NCI-H446 treated with DMSO at 0.1 percent for 48 hours (cell line): ENCODE measurements around the gene CST3.
"Not testable (repeated sequence)": the region's sequence is repeated elsewhere in the genome, so short reads cannot be mapped to it uniquely, and the experiment has no call there.

Experiments used
- DNase-seq: peaks from one replicate; lab custom pipeline; 2025; lab: John Stamatoyannopoulos, UW

Gene CST3

DNA sequence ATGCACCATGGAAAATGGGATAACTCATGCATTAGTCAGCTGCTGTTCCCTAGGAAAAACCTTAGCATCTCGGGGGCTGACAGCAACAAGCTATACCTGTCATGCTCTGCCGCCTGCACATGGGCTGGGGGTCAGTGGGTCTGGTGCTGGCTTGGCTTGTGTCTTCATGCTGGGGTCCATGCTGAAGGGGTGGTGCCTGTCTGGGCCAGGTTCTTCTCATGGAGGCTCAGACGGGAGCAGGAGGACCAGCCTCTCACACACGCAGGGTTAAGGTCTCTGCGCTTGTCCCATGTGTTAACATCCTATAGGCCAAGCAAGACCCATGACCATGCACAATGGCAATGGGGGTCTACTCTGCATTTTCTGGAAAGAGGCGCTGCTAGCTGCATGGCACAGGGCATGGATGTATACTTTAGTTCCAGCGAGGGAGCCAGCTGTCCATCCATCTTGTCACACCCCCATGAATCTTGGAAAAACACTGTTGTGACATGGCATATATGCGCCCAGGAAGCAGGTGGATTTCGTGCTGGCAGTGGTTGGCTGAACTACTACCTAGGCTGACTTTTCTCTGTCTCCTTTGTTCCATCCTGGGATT, 24.6 kb upstream of the CST3 start:
- no peak for DNase-seq

DNA sequence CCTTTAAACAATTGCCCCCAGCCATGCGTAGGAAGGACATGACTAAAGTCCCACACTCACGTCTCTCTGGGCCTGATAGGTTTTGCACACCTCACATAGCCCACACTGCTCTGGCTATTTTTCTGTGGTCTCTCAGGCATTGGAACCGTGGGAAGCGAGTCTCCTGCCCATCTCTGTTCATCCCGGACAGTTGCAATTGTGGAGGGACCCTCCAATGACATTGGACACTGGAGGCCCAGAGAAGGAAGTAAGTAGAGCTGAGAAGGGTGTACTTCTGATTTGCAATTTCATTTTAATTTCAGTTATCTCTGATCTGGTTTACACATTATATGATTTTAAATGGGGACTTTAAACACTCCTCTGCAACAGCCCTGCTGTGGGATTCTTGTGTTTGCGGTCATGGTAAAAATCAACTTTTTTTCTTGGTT, 23.3 kb upstream of the CST3 start:
- no peak for DNase-seq

DNA sequence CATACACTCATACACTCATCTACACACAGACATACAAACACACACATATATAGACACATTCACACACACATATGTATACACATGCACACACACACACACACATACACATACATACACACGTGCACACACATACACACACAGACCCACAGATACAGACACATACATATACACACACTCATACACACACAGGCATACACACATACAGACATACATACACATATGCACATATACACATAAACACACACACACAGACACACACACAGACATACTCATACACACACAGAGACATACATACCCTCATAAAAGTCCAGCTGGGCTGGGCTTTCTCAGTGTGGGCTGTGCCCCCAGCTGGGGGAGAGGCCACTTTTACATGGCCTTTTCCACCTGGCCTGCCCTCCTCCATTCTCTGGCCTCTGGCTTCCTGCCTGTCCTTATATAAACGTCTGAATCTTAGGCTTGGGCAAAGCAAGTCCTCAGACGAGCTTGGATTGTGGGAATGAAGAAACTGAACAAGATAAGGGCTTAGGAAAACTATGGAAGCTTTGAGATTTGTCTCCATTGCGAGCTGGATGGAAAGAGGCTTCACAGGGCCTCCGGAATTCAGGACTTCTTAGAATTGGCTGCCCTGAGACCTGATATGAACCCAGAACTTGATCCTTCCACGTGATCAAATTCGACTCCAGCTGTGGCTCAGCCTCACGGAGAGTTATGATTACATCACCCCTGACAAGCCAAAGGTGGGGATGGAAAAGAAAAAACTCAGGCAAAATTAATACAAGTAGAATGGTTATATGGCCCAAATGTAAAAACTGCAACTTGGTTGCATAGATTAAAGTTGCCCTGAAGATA, 22.5 kb upstream of the CST3 start:
- DNase-seq, result no peak

DNA sequence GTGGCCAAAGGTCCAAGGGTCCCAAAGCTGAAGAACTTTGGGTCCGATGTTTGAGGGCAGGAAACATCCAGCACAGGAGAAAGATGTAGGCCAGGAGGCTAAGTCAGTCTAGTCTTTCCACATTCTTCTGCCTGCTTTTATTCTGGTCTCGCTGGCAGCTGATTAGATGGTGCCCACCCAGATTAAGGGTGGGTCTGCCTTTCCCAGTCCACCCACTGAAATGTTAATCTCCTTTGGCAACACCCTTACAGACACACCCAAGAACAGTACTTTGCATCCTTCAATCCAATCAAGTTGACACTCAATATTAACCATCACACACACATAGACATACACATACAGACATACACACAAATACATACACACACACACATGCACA, 21.8 kb upstream of the CST3 start:
- not testable (repeated sequence) for DNase-seq

DNA sequence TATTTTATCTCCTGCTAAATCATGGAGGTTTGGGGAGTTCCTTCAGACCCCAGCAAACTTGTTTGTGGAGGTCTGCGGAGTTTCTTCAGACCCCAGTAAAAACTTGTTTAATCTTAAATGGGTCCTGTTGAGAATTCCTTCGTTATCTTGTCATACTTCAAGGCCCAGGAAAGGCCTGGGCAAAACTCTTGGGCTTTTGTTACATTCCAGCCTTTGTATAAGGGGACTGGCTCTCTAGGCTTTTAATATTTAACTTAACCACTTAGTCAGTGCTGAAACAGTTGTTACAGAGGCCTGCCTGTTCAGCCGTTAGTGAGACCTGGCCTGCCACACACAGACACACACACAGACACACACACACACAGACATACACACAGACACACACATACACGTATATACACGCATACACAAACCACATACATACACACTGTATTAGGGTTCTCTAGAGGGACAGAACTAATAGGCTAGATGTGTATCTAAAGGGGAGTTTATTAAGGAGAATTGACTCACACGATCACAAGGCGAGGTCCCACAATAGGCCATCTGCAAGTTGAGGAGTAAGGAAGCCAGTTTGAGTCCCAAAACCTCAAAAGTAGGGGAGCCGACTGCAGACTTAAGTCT, 21.3 kb upstream of the CST3 start:
- no peak for DNase-seq

DNA sequence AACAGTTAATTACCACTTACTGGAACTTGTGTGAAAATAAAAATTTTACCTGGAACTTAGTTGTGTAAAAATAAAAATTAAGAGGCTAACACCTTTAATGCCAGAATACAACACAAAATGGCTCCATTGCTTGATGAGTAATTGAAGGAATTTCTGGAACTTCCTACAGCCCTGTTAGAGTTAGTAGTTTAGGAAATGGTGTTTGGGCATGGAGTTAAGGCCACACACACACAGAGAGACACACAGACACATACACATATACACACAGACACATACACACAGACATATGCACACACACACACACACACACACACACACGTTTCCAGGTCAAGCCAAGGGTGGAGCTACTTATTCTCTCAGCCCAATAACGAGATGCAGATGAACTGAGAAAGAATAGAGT, 20.6 kb upstream of the CST3 start:
- DNase-seq, result no peak

DNA sequence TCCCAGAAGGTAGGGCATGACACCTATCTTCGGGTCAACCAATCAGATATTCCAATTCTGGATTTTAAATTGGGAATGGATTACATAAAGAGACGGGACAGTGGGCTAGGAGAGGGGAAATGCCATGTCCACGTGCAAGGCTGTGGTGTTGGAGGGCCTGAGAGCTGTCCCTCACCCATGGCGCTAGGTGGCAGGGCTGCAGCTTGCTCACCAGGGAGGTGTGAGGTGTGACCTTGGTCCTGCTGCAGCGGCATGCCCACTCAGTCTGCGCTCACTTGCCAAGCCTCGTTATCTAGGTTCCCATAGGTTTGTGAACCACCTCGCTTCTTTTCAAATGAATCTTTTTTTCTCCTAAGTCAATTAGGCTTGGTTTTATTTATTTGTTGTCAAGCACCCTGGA, 19.4 kb upstream of the CST3 start:
- no peak for DNase-seq

DNA sequence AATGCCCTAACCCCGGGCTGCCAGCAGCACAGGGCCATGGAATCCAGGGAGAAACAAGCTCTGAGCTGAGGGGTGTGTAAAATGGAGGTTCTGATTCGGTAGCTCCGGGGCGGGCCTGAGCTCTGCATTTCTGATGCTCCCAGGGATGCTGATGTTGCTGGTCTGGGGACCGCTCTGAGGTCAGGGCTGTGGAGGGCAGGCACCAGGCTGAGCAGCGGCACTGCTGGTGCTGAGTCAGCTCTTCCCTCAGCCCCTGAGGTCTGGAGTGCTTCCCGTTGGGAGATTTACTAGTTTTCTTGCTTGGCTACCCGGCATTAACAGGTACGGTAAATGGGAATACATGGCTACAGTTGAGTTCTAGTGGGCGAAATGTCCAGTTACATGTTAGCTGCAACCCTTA, 18.6 kb upstream of the CST3 start:
- no peak for DNase-seq

DNA sequence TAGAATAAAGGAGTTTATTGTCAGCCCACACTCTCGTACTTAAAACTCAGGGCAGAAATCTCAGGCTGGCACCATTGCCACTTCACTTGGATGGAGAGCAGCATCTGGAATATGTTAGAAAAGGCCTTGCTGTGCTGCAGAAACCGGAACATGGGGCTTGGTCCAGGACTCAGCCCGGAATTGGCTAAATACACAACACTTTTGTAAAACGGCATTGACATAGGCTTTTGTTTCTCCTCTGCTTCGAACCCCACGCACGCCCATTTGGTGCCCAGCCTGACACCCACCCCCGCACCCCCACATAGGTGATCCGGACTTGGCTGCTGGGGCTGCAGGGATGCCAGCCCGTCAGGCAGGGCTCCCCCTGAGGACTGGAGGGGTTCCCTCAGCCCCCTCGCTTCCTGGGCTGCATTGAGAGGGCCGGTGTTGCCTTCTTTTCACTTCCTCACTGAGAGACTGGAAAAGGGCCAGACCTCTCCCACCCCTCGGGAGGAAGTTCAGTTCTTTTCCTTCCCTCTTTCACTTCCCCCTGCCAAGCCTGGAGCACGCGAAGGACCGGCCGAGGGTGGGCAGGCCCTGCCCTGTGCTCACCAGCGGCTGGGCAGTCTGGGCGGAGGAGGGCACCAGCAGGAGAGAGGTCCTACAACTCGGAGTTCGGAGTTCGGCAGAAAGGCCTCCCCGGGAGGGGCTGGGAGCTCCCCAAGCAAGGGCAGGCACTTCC, 17.9 kb upstream of the CST3 start:
- DNase-seq, result no peak

DNA sequence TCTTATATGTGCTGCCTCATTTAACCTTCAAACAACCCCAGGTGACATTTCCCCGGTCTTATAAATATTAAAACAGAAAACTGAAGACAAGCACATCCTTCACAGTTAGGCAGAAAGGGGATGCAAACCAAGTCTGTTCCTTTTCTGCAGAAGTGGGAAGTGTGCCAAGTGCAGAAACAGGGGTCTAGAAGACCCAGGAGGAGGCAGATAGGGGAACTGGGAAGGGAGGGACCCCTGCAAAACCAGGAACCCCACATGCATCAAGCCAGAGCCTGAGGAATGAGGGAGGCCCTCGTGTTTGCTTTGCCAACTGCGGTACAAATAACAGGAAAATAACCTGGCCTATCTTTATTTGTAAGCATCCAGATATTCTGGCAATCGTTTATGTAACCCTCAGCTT, 17.0 kb upstream of the CST3 start:
- DNase-seq, result no peak

DNA sequence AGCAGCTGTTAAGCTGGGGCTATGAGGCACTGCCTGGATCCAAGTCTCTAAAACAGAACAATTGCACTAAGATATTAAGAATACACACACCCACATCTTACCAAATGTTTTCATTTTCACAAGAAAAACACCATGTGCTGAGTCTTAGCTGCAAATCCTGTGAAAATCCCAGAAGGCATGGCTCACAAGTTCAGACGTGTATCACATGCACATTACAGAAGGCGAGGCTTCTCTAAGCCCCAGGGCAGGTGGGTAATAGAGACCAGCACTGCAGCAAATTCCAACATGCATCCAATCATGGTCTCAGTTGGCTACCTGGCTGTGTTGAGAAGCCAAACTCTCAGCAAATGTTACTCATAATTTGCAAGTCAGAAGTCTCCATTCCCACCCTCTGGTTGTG, 16.2 kb upstream of the CST3 start:
- no peak for DNase-seq

DNA sequence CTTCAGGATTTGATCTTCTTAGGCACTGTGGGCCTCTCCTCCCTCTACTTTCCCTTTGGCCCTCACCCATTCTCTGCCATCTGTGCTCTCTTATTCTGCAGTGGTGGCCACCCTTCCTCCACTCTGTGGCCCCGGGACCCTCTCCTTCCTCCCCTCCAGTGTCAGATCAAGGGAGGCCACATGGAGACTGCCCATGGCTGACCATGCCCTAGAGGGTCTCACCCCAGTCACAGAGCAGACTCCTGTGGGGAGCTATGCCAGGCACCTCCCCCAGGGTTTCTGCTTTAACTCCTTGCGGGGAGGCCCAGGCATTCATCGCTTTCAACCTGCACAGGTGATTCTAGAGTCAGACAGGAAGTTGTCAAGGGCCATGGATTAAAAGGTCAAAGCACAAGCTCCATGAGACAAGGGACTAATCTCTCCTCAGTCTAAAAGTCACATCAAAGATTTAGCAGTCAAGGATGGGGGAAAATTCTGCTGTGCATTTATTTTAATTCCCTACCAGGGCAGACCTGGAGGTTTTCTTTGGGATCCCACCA, 15.7 kb upstream of the CST3 start:
- DNase-seq, result no peak

DNA sequence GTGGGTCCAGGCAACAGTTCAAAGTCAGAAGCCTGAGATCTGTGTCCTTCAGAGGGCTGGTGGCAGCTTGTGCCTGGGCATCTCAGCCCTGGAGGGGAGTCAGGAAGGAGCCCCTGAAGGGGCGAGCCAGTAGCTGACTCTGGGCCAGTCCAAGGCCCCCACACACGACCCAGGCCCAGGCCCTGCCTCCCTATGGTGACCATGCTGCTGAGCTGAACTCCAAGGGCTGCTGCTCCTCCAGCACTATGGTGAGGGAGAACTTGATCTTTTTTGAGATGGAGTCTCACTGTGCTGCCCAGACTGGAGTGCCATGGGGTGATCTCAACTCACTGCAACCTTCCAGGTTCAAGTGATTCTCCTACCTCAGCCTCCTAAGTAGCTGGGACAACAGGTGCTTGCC, 15.2 kb upstream of the CST3 start:
- no peak for DNase-seq

DNA sequence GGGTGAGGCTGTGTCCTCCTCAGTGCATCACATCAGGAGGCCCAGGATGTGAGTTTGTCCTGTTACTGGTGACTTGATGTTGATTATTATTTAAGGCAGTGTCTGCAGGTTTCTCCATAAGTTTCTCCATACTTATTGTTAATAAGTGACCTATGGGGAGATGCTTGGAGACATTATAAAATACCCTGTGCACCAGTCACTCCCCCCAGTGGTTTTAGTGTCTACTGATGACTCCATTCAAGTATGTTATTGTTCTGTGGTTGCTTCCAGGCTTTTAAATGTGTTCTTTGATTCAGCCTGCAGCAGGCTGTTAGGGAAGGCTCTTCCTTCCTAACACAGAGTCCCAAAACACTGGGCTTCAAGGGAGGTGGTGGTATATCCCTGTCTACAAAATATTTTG, 14.6 kb upstream of the CST3 start:
- DNase-seq, result no peak

DNA sequence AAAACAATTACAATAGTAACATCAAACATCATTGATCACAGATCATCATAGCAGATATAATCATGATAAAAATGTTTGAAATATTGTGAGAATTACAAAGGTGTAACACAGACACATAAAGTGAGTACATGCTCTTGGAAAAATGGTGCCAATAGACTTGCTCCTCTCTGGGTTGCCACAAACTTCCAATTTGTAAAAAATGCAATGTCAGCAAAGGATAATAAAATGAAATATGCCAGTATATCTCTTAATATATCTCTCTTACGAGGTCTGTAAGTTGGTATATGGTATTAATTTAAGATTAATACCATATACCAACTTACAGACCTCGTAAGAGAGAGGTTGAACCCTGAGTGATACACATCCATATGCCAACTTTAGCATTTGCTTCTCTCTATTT, 13.4 kb upstream of the CST3 start:
- DNase-seq, result no peak

DNA sequence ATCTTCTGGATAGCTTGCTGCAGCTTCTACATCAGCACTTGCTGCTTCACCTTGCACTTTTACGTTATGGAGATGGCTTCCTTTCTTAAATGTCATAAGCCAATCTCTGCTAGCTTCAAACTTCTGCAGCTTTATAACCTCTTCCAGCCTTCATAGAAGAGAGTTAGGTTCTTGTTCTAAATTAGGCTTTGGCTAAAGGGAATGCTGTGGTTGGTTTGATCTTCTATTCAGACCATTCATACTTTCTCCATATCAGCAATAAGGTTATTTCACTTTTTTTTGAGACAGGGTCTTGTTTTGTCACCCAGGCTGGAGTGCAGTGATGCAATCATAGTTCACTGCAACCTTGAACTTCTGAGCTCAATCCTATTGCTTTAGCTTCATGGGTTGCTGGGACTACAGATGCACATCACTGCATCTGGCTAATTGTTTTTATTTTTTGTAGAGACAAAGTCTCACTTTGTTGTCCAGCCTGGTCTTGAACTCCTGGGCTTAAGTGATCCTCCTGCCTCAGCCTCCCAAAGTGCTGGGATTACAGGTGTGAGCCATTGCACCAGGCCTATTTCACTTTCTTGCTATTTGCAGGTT, 12.2 kb upstream of the CST3 start:
- DNase-seq, result no peak

DNA sequence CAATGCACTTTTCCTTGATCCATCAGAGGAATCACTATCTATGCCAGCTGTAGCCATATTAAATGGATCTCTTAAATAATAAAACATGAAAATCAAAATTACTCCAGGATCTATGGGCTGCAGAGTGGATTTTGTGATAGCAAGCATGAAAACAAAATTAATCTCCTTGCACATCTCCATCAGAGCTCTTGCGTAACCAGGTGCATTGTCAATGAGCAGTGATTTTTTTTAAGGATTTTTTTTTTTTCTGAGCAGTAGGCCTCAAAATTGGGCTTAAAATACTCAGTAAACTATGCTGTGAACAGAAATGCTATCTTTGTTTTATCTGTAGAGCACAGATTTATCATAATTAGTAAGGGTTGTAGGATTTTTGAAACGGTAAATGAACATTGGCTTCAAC, 11.5 kb upstream of the CST3 start:
- DNase-seq, result no peak

DNA sequence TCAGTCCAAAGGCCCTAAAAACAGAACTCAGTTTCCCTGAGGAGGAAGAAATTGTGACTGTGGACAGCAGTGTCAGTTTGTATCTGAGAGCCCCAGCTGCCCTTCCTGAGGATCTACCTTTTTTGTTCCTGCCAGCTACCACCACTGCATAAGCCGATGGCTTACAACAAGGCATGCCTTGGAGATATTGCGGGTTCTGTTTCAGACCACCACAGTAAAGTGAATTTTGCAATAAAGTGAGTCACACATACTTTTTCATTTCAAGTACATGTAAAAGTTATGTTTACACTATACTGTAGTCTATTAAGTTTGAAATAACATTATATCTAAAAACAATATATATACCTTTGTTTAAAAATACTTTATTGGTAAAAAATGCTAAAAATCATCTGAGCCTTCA, 9.6 kb upstream of the CST3 start:
- no peak for DNase-seq

DNA sequence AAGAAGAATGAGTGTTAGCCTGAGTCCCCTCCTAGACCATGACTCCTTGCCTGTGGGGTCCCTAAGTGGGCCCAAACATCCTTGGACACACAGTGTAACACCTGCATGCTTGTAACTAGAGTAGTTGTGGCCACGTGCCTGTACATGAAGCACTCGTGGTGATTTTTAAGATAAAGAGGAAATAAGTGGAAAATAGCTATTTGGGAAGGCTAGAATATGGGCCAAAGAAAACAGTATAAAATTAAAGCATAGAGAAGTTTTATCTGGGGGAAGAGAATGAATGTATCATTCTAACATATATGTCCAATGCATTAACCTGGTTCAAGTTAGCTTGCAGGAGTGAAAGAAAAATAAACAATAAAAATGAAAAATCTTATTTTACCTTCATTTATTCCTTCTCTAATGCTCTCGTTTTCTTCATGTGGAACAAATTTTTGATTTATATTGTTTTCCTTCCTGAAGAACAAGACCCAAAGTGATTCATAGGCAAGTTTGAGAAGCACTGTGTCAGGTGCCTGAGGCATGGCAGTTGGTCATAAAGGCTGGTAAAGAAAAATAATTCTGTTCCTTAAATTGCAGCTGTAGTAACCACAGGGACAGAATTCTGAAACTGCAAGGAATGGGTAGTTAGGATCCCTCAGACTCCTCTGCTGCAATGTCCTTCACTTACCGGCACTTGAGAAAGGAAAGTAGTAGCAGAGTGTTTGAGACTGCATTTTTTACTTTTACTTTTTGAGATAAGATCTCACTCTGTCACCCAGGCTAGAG, 8.5 kb upstream of the CST3 start:
- no peak for DNase-seq

DNA sequence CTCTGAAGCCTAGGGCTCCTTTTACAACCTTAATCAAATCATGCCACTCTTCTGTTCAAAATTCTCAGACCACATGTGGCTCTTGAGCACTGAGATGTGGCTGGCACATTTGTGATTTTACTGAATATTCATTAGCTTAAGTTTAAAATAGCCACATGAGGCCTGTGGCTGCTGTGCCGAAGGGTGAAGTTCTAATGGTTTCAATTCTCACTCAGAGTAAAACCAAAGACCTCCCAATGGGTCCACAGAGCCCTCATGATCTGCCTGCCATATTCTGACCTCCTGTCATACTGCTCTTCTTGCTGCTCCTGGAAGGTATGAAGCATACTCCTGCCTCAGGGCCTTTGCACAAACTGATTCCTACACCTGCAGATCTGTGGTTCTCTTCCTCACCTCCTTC, 7.8 kb upstream of the CST3 start:
- DNase-seq, result no peak

DNA sequence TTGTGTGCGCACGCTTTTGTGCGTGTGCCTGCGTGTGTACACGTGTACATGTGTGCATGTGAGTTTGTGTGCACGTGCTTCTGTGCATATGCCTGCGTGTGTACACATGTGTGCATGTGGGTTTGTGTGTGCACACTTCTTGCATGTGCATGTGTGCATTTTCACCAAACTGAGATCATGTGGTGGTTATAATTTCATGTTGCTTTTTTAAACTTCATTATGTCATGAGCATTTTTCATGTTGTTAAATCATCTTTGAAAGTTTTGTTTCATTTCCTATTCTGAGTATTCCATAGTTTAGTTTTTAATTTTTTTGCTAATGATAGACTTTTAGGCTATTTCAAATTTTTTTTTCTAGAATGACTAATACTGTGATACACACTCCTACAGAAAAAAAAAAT, 6.4 kb upstream of the CST3 start:
- no peak for DNase-seq
